Esophagus squamous epithelium (tissue), 5 donors: ENCODE measurements around the gene FBXW11. TPM values are rescaled to one million over a fixed set of nuclear protein-coding genes. Genes with fewer than 3 reads are reported as not detected.

Experiments
- DNase-seq: peaks from one replicate; lab custom pipeline; 2025; lab: John Stamatoyannopoulos, UW
- H3K27ac ChIP-seq, 4 donors: fragments of 200-600 bp; sonication (generic); one replicate each; pipeline ENCODE4 v1.5.1; 2016 to 2019; ENCODE audit warnings: mild to moderate bottlenecking in 1 of 4
- H3K27me3 ChIP-seq, 4 donors: fragments of 200-600 bp; sonication (generic); 1 replicate in 3 of 4; 2 replicates in 1 of 4; pipeline versions ENCODE4 v1.5.1 to v1.6.0; 2017 to 2021; ENCODE audit warnings: antibody characterized with exemption in 1 of 4
- H3K36me3 ChIP-seq, 3 donors: fragments of 200-600 bp; sonication (generic); one replicate each; pipeline ENCODE4 v1.5.1; 2016 to 2019
- H3K4me1 ChIP-seq, 3 donors: fragments of 200-600 bp; sonication (generic); one replicate each; pipeline ENCODE4 v1.5.1; 2017 to 2019
- H3K4me3 ChIP-seq, 4 donors: fragments of 200-600 bp; sonication (generic); 1 replicate in 3 of 4; 2 replicates in 1 of 4; pipeline ENCODE4 v1.5.1; 2016 to 2019; ENCODE audit warnings: mild to moderate bottlenecking in 2 of 4, moderate library complexity in 1 of 4
- H3K9me3 ChIP-seq, 3 donors: fragments of 200-600 bp; sonication (generic); one replicate each; pipeline ENCODE4 v1.5.1; 2016 to 2019
- CTCF ChIP-seq, 6 experiments: fragments of 450-650 bp in 4 of 6; fragments of 200-600 bp in 2 of 6; sonication (generic) in 2 of 6; IDR thresholded peaks; one replicate each; pipeline ENCODE4 v1.5.1; 2016 to 2019; ENCODE audit warnings: antibody characterized with exemption in 6 of 6, mild to moderate bottlenecking in 4 of 6, moderate library complexity in 4 of 6
- POLR2A ChIP-seq, 4 donors: fragments of 450-650 bp; IDR thresholded peaks; one replicate each; pipeline ENCODE4 v1.6.1; 2017; ENCODE audit warnings: antibody characterized with exemption in 4 of 4, mild to moderate bottlenecking in 4 of 4, moderate library complexity in 3 of 4
- WGBS, 2 donors: methylation state at CpG; one replicate each; pipeline ENCODE4 v1.1.5; 2018; 5-methylcytosine and 5-hydroxymethylcytosine counted together
- intact Hi-C: fragments of 100-400 bp; cut with DNase I; formaldehyde crosslinking; loops from one replicate; pipeline ENCODE4 v1.15.0; 2022
- total RNA-seq, 4 donors: library from RNA; depleted of rRNA; stranded (reverse); fragments of >200 nt; gene quantifications; one replicate each; pipeline ENCODE4 v1.1.0, GENCODE V29; 2016
- donor health status: DM: yes; HTN: yes; CAD: no.

The FBXW11 gene
- total RNA-seq, 4 donors from 2014 or later = 43.5 to 63.2 (median 49.0) TPM

- intact Hi-C loops = loop anchor here (5.0 kb wide), 1 partner anchor 131 kb away; no protein-coding TSS in a partner anchor
- WGBS, 2 donors = 53 to 77% methylated on average over 2 of the region's 2 CpGs
Measured at GRCh38 chr5:171911152-171911551, 95.3 kb downstream of the FBXW11 start.

GRCh38 chr5:171908638-171909037 lies 97.8 kb downstream of the FBXW11 start:
- Histone ChIP-seq H3K4me3 (no peak overlapping the region), H3K27me3 (no peaks in the 10 kb centered on the region), H3K27ac (no peak overlapping the region), H3K9me3 (no peaks in the 10 kb centered on the region), H3K4me1 (peaks cover 0 to 19% (median 3%) of the 10 kb centered on the region in 3 donors), H3K36me3 (peaks cover 0 to 23% (median 4%) of the 10 kb centered on the region in 3 donors)
- intact Hi-C loops = loop anchor here (5.0 kb wide), 1 partner anchor 486 kb away; no protein-coding TSS in a partner anchor
- no peak for DNase-seq
- TF ChIP-seq CTCF (IDR thresholded peaks at IDR 0.05) (no peak), POLR2A (IDR thresholded peaks at IDR 0.05) (no peak)
- WGBS, 2 donors = 73 to 83% methylated on average over 3 of the region's 3 CpGs

More at GRCh38 chr5:171911152-171911551, 95.3 kb downstream of the FBXW11 start:
- Histone ChIP-seq H3K9me3 (no peaks in the 10 kb centered on the region), H3K36me3 (peaks cover 0 to 23% (median 4%) of the 10 kb centered on the region in 3 donors), H3K4me3 (no peak overlapping the region), H3K27ac (no peak overlapping the region), H3K27me3 (no peaks in the 10 kb centered on the region), H3K4me1 (peaks cover 0 to 32% (median 2%) of the 10 kb centered on the region in 3 donors)
- DNase-seq = no peak
- TF ChIP-seq CTCF (IDR thresholded peaks at IDR 0.05) = no peak
- no peak for TF ChIP-seq POLR2A (IDR thresholded peaks at IDR 0.05)

GRCh38 chr5:171907725-171908343 lies 98.6 kb downstream of the FBXW11 start:
- Histone ChIP-seq H3K9me3 (no peaks in the 10 kb centered on the region), H3K27me3 (no peaks in the 10 kb centered on the region), H3K36me3 (peaks cover 0 to 23% (median 4%) of the 10 kb centered on the region in 3 donors), H3K4me1 (peaks cover 0 to 11% (median 3%) of the 10 kb centered on the region in 3 donors), H3K4me3 (no peak overlapping the region), H3K27ac (no peak overlapping the region)
- TF ChIP-seq CTCF (IDR thresholded peaks at IDR 0.05) (peak in 5 of 6 experiments; percentile 63 to 81 (median 75)), POLR2A (IDR thresholded peaks at IDR 0.05) (no peak)
- intact Hi-C loops = loop anchor here (5.0 kb wide), 1 partner anchor 486 kb away; no protein-coding TSS in a partner anchor
- no peak for DNase-seq
- 17 to 20% methylated on average over 4 of the region's 4 CpGs for WGBS, 2 donors

GRCh38 chr5:171906703-171907590 lies 99.5 kb downstream of the FBXW11 start:
- TF ChIP-seq POLR2A (IDR thresholded peaks at IDR 0.05) (no peak), CTCF (IDR thresholded peaks at IDR 0.05) (no peak)
- intact Hi-C loops = loop anchor here (5.0 kb wide), 1 partner anchor 485 kb away; no protein-coding TSS in a partner anchor

More at GRCh38 chr5:171906703-171907590, 99.5 kb downstream of the FBXW11 start:
- WGBS, 2 donors = 87 to 88% methylated on average over 7 of the region's 7 CpGs
- Histone ChIP-seq H3K27ac (no peak overlapping the region), H3K36me3 (peaks cover 0 to 23% (median 4%) of the 10 kb centered on the region in 3 donors), H3K4me3 (no peak overlapping the region), H3K27me3 (no peaks in the 10 kb centered on the region), H3K4me1 (peaks cover 0 to 3% (median 2%) of the 10 kb centered on the region in 3 donors), H3K9me3 (no peaks in the 10 kb centered on the region)
- DNase-seq = no peak
